ENCODE data around the gene ALDOA. TPM values are rescaled to one million over a fixed set of nuclear protein-coding genes. Genes with fewer than 3 reads are reported as not detected.

The ALDOA gene
- total and polyA plus RNA-seq, 4 donors, result 265 to 1,371 (median 962) TPM

GRCh38 chr16:30119428-30119827 lies 53.9 kb downstream of the ALDOA start:
- DNase-seq (no peak), ATAC-seq (ENCODE audit: insufficient read depth, low FRiP score) (no peak)
- H3K4me1 ChIP-seq (ENCODE audit: control insufficient read depth in 5 of 5, insufficient read depth in 5 of 5, low read length in 5 of 5), result peaks cover 0 to 11% (median 7%) of the 10 kb centered on the region in 5 donors
- H3K9ac ChIP-seq (ENCODE audit: insufficient read depth in 1 of 2, low read length in 2 of 2), result no peak overlapping the region
- no peak overlapping the region for H3K27ac ChIP-seq (ENCODE audit: low read depth in 1 of 2, low read length in 1 of 2)
- 94 to 97% methylated on average over 2 of the region's 2 CpGs for WGBS, 2 donors
- TF ChIP-seq CTCF (IDR thresholded peaks at IDR 0.05; ENCODE audit: control extremely low read depth, extremely low read depth), result no peak
- no peaks in the 10 kb centered on the region for H3K9me3 ChIP-seq (ENCODE audit: control insufficient read depth in 4 of 4, insufficient read depth in 3 of 4, low read length in 3 of 4)
- H3K36me3 ChIP-seq (ENCODE audit: control insufficient read depth in 4 of 4, insufficient read depth in 4 of 4, low read length in 4 of 4), result peaks cover 0 to 40% (median 27%) of the 10 kb centered on the region in 4 donors
- H3K4me3 ChIP-seq, result no peak overlapping the region
- no peaks in the 10 kb centered on the region for H3K27me3 ChIP-seq (ENCODE audit: control insufficient read depth in 3 of 3, insufficient read depth in 3 of 3, low read length in 2 of 3)

Other genes starting within 250 kb of the ALDOA start
- 10 to 100 TPM; 18.4 to 23.1 TPM for gene PAGR1, start 249.6 kb upstream of the ALDOA start, total RNA-seq
- 10 to 100 TPM; 29.8 to 43.2 TPM for gene PAGR1, start 249.6 kb upstream of the ALDOA start, polyA plus RNA-seq
- 100 to 1,000 TPM; 150 to 322 TPM for gene MVP, start 245.3 kb upstream of the ALDOA start, total RNA-seq
- gene MVP, start 245.3 kb upstream of the ALDOA start, polyA plus RNA-seq, result 100 to 1,000 TPM; 239 to 267 TPM
- 10 to 100 TPM; 66.9 to 71.7 TPM for gene CDIPT, start 202.5 kb upstream of the ALDOA start, total RNA-seq
- gene CDIPT, start 202.5 kb upstream of the ALDOA start, polyA plus RNA-seq, result 100 to 1,000 TPM in 1 of 2 donors, 10 to 100 TPM in 1; 75.0 to 105 TPM
- 10 to 100 TPM in 1 of 2 donors, 1 to 10 TPM in 1; 6.4 to 19.2 TPM for gene SEZ6L2, start 166.2 kb upstream of the ALDOA start, total RNA-seq
- 1 to 10 TPM; 4.6 to 5.8 TPM for gene SEZ6L2, start 166.2 kb upstream of the ALDOA start, polyA plus RNA-seq
- 1 to 10 TPM in 1 of 2 donors, under 1 TPM in 1; 0.34 to 4.3 TPM for gene ASPHD1, start 165.3 kb upstream of the ALDOA start, total RNA-seq
- gene ASPHD1, start 165.3 kb upstream of the ALDOA start, polyA plus RNA-seq, result 1 to 10 TPM; 3.2 to 4.1 TPM
- gene KCTD13, start 139.5 kb upstream of the ALDOA start, total RNA-seq, result 10 to 100 TPM; 18.0 to 26.2 TPM
- gene KCTD13, start 139.5 kb upstream of the ALDOA start, polyA plus RNA-seq, result 10 to 100 TPM; 15.0 to 15.1 TPM
- gene TMEM219, start 103.7 kb upstream of the ALDOA start, total RNA-seq, result 100 to 1,000 TPM in 1 of 2 donors, 10 to 100 TPM in 1; 56.4 to 141 TPM
- gene TMEM219, start 103.7 kb upstream of the ALDOA start, polyA plus RNA-seq, result 100 to 1,000 TPM; 127 to 210 TPM
- 10 to 100 TPM; 55.3 to 71.8 TPM for gene TAOK2, start 91.9 kb upstream of the ALDOA start, total RNA-seq
- 10 to 100 TPM; 33.8 to 55.5 TPM for gene TAOK2, start 91.9 kb upstream of the ALDOA start, polyA plus RNA-seq
- 10 to 100 TPM; 16.9 to 22.7 TPM for gene HIRIP3, start 70.1 kb upstream of the ALDOA start, total RNA-seq
- 10 to 100 TPM; 13.1 to 18.4 TPM for gene HIRIP3, start 70.1 kb upstream of the ALDOA start, polyA plus RNA-seq
- 10 to 100 TPM; 37.5 to 68.5 TPM for gene INO80E, start 69.5 kb upstream of the ALDOA start, total RNA-seq
- gene INO80E, start 69.5 kb upstream of the ALDOA start, polyA plus RNA-seq, result 100 to 1,000 TPM in 1 of 2 donors, 10 to 100 TPM in 1; 51.8 to 105 TPM
- gene DOC2A, start 54.7 kb upstream of the ALDOA start, total RNA-seq, result 1 to 10 TPM; 2.4 to 8.7 TPM
- 1 to 10 TPM; 1.4 to 2.9 TPM for gene DOC2A, start 54.7 kb upstream of the ALDOA start, polyA plus RNA-seq
- gene C16orf92, start 42.6 kb upstream of the ALDOA start, total RNA-seq, result not detected
- gene C16orf92, start 42.6 kb upstream of the ALDOA start, polyA plus RNA-seq, result not detected
- gene TLCD3B, start 34.5 kb upstream of the ALDOA start, total RNA-seq, result under 1 TPM in 1 of 2 donors, not detected in 1; 0.43 TPM
- gene TLCD3B, start 34.5 kb upstream of the ALDOA start, polyA plus RNA-seq, result under 1 TPM in 1 of 2 donors, not detected in 1; 0.03 TPM
- gene PPP4C, start 10.2 kb downstream of the ALDOA start, total RNA-seq, result 10 to 100 TPM; 51.7 to 90.7 TPM
- gene PPP4C, start 10.2 kb downstream of the ALDOA start, polyA plus RNA-seq, result 100 to 1,000 TPM; 113 to 143 TPM
- gene TBX6, start 26.2 kb downstream of the ALDOA start, total RNA-seq, result 1 to 10 TPM in 1 of 2 donors, under 1 TPM in 1; 0.60 to 1.7 TPM
- gene TBX6, start 26.2 kb downstream of the ALDOA start, polyA plus RNA-seq, result 1 to 10 TPM; 1.1 to 1.6 TPM
- 10 to 100 TPM; 56.2 to 69.0 TPM for gene YPEL3, start 30.5 kb downstream of the ALDOA start, total RNA-seq
- 100 to 1,000 TPM; 118 to 208 TPM for gene YPEL3, start 30.5 kb downstream of the ALDOA start, polyA plus RNA-seq
- 1 to 10 TPM; 5.1 to 5.8 TPM for gene GDPD3, start 47.8 kb downstream of the ALDOA start, total RNA-seq
- 1 to 10 TPM; 4.1 to 6.0 TPM for gene GDPD3, start 47.8 kb downstream of the ALDOA start, polyA plus RNA-seq
- 10 to 100 TPM; 50.3 to 96.7 TPM for gene MAPK3, start 57.5 kb downstream of the ALDOA start, total RNA-seq
- 10 to 100 TPM; 65.7 to 83.8 TPM for gene MAPK3, start 57.5 kb downstream of the ALDOA start, polyA plus RNA-seq
- 100 to 1,000 TPM in 1 of 2 donors, 10 to 100 TPM in 1; 47.7 to 143 TPM for gene CORO1A, start 117.8 kb downstream of the ALDOA start, total RNA-seq
- 100 to 1,000 TPM in 1 of 2 donors, 10 to 100 TPM in 1; 41.8 to 419 TPM for gene CORO1A, start 117.8 kb downstream of the ALDOA start, polyA plus RNA-seq
- 100 to 1,000 TPM in 1 of 2 donors, 1 to 10 TPM in 1; 9.8 to 111 TPM for gene BOLA2B, start 127.9 kb downstream of the ALDOA start, total RNA-seq
- gene BOLA2B, start 127.9 kb downstream of the ALDOA start, polyA plus RNA-seq, result 100 to 1,000 TPM; 253 to 320 TPM
- gene SLX1A, start 128.1 kb downstream of the ALDOA start, total RNA-seq, result 10 to 100 TPM; 24.0 to 96.0 TPM
- gene SLX1A, start 128.1 kb downstream of the ALDOA start, polyA plus RNA-seq, result 10 to 100 TPM; 63.4 to 86.8 TPM
- gene SULT1A3, start 133.5 kb downstream of the ALDOA start, total RNA-seq, result 10 to 100 TPM; 16.3 to 22.4 TPM
- 10 to 100 TPM in 1 of 2 donors, 1 to 10 TPM in 1; 8.3 to 32.8 TPM for gene SULT1A3, start 133.5 kb downstream of the ALDOA start, polyA plus RNA-seq
- gene NPIPB13, start 182.7 kb downstream of the ALDOA start, total RNA-seq, result 10 to 100 TPM in 1 of 2 donors, 1 to 10 TPM in 1; 8.4 to 22.9 TPM
- gene NPIPB13, start 182.7 kb downstream of the ALDOA start, polyA plus RNA-seq, result 1 to 10 TPM; 3.5 to 4.7 TPM